CD1c-positive myeloid dendritic cell (primary cell): ENCODE results near the gene ULK4.

Source experiments
- DNase-seq: peaks from one replicate; pipeline ENCODE4 v3.0.0-alpha.2; 2016; ENCODE audit errors: extremely low spot score

Gene ULK4

GRCh38 chr3:41362638-41363559, 599.0 kb downstream of the ULK4 start:
- no peak for DNase-seq

GRCh38 chr3:41357271-41357670, 604.6 kb downstream of the ULK4 start:
- no peak for DNase-seq

GRCh38 chr3:41356775-41357174, 605.1 kb downstream of the ULK4 start:
- no peak for DNase-seq

- DNase-seq, result peak; percentile 67
These were observed 609.4 kb downstream of the ULK4 start for GRCh38 chr3:41352510-41352909.

- DNase-seq, result no peak
These were observed 611.5 kb downstream of the ULK4 start for GRCh38 chr3:41350441-41350840.

- DNase-seq, result no peak
These were observed 613.5 kb downstream of the ULK4 start for GRCh38 chr3:41348401-41348800.

GRCh38 chr3:41346698-41347270, 615.1 kb downstream of the ULK4 start:
- DNase-seq, result no peak

- DNase-seq, result no peak
These were observed 616.1 kb downstream of the ULK4 start for GRCh38 chr3:41345788-41346187.

GRCh38 chr3:41339758-41340157, 622.1 kb downstream of the ULK4 start:
- no peak for DNase-seq

- no peak for DNase-seq
These were observed 623.6 kb downstream of the ULK4 start for GRCh38 chr3:41338276-41338675.

GRCh38 chr3:41334426-41334825, 627.5 kb downstream of the ULK4 start:
- no peak for DNase-seq

- no peak for DNase-seq
These were observed 630.9 kb downstream of the ULK4 start for GRCh38 chr3:41331041-41331440.

GRCh38 chr3:41330465-41330864, 631.4 kb downstream of the ULK4 start:
- no peak for DNase-seq

- DNase-seq, result no peak
These were observed 632.0 kb downstream of the ULK4 start for GRCh38 chr3:41329881-41330280.

GRCh38 chr3:41328926-41329325, 633.0 kb downstream of the ULK4 start:
- DNase-seq, result no peak

GRCh38 chr3:41327718-41328117, 634.2 kb downstream of the ULK4 start:
- no peak for DNase-seq

- DNase-seq, result no peak
These were observed 637.8 kb downstream of the ULK4 start for GRCh38 chr3:41324156-41324475.

GRCh38 chr3:41323467-41324155, 638.3 kb downstream of the ULK4 start:
- DNase-seq, result no peak

- DNase-seq, result no peak
These were observed 640.3 kb downstream of the ULK4 start for GRCh38 chr3:41321642-41321980.

- no peak for DNase-seq
These were observed 640.8 kb downstream of the ULK4 start for GRCh38 chr3:41320953-41321641.

- no peak for DNase-seq
These were observed 643.4 kb downstream of the ULK4 start for GRCh38 chr3:41318520-41318919.

GRCh38 chr3:41317718-41318117, 644.2 kb downstream of the ULK4 start:
- DNase-seq, result no peak
